Lower lobe of right lung (tissue), 2 donors: ENCODE measurements around the gene YJU2. TPM values are rescaled to one million over a fixed set of nuclear protein-coding genes. Genes with fewer than 3 reads are reported as not detected.

ENCODE experiments used
- ATAC-seq, 2 donors: fragments of 200-7000 bp; cut with Tn5 transposase; one replicate each; pipeline ENCODE4 v1.9.1; 2020 to 2022; ENCODE audit warnings: mild to moderate bottlenecking in 2 of 2, moderate library complexity in 2 of 2
- DNase-seq: peaks from one replicate; pipeline ENCODE4 v3.0.0-alpha.2; 2020
- H3K27ac ChIP-seq: fragments of 200-600 bp; one replicate; pipeline ENCODE4 v1.8.0; 2022
- H3K27me3 ChIP-seq: fragments of 200-600 bp; one replicate; pipeline ENCODE4 v1.8.0; 2022; ENCODE audit warnings: low read depth
- H3K36me3 ChIP-seq: fragments of 200-600 bp; one replicate; pipeline ENCODE4 v1.8.0; 2022; ENCODE audit warnings: mild to moderate bottlenecking
- H3K4me1 ChIP-seq: fragments of 200-600 bp; one replicate; pipeline ENCODE4 v1.8.0; 2022
- H3K4me3 ChIP-seq: fragments of 200-600 bp; one replicate; pipeline ENCODE4 v1.8.0; 2022; ENCODE audit warnings: mild to moderate bottlenecking
- H3K9me3 ChIP-seq: fragments of 200-600 bp; one replicate; pipeline ENCODE4 v1.8.0; 2022
- CTCF ChIP-seq: fragments of 200-600 bp; IDR thresholded peaks from one replicate; pipeline ENCODE4 v1.8.0; 2022; ENCODE audit warnings: antibody characterized with exemption, mild to moderate bottlenecking
- intact Hi-C: fragments of 100-400 bp; cut with DNase I; formaldehyde crosslinking; loops from one replicate; pipeline ENCODE4 v1.11.0; 2022
- total RNA-seq: library from RNA; stranded (reverse); fragmentation: NEBNext Ultra II Directional; extraction: Animal tissue kit (Norgen Biotek cat#: 25700); gene quantifications from one replicate; pipeline ENCODE4 v1.2.1, GENCODE V29; 2021
- donor health status: DM: no; HTN: yes; CAD: no; lungs with severe emphysema.

The YJU2 gene
- total RNA-seq, 1 donor from 2014 or later = 16.7 TPM

GRCh38 chr19:4304538-4305256 is 57.8 kb downstream of the YJU2 start, which contains the start of gene FSD1:
FSD1 (plus strand) TSS chr19:4304598; CDS start chr19:4304747, 149 bp downstream.
- no peak for ATAC-seq

DNA sequence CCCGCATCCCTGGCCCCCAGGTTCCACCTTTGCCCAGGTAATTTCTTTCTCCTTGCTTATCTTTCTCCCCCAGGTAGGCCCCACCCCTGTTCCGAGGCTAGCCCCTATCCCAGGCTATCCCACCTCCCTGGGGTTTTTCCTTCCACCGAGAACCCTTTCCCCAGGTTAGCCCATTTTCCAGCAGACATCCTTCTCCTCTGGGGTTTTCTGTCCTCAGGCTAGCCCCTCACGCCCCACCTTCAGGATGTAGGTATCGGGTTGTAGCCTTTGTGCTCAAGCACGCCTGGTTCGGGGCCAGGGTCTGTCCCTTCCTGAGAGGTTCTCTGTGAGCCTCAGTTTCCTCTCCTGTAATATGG is 58.4 kb downstream of the YJU2 start:
- TF ChIP-seq CTCF = no peak

More at GRCh38 chr19:4304538-4305256, 57.8 kb downstream of the YJU2 start, which contains the start of gene FSD1:
- intact Hi-C loops = no loop called here
- no peak for TF ChIP-seq CTCF
- H3K36me3 ChIP-seq = no peaks in the 10 kb centered on the region
- no peak within 1 kb of the TSS for H3K4me3 ChIP-seq
- no peak within 1 kb of the TSS for H3K27ac ChIP-seq
- peaks cover 23% of the 10 kb centered on the region for H3K27me3 ChIP-seq
- no peaks in the 10 kb centered on the region for H3K9me3 ChIP-seq
- no peak for DNase-seq
- no peaks in the 10 kb centered on the region for H3K4me1 ChIP-seq

GRCh38 chr19:4305659-4306058 is 58.8 kb downstream of the YJU2 start:
- DNase-seq = no peak
- intact Hi-C loops = no loop called here
- TF ChIP-seq CTCF = no peak
- H3K4me1 ChIP-seq = no peaks in the 10 kb centered on the region
- H3K36me3 ChIP-seq = no peaks in the 10 kb centered on the region
- no peak overlapping the region for H3K27ac ChIP-seq
- H3K27me3 ChIP-seq = peaks cover 23% of the 10 kb centered on the region
- H3K9me3 ChIP-seq = no peaks in the 10 kb centered on the region
- no peak overlapping the region for H3K4me3 ChIP-seq
- no peak for ATAC-seq

More for the DNA sequence above, 58.4 kb downstream of the YJU2 start:
- Histone ChIP-seq H3K27ac (no peak overlapping the region), H3K36me3 (no peaks in the 10 kb centered on the region), H3K27me3 (peaks cover 23% of the 10 kb centered on the region), H3K4me3 (no peak overlapping the region), H3K9me3 (no peaks in the 10 kb centered on the region), H3K4me1 (no peaks in the 10 kb centered on the region)
- no peak for DNase-seq
- intact Hi-C loops = no loop called here
- ATAC-seq = no peak

DNA sequence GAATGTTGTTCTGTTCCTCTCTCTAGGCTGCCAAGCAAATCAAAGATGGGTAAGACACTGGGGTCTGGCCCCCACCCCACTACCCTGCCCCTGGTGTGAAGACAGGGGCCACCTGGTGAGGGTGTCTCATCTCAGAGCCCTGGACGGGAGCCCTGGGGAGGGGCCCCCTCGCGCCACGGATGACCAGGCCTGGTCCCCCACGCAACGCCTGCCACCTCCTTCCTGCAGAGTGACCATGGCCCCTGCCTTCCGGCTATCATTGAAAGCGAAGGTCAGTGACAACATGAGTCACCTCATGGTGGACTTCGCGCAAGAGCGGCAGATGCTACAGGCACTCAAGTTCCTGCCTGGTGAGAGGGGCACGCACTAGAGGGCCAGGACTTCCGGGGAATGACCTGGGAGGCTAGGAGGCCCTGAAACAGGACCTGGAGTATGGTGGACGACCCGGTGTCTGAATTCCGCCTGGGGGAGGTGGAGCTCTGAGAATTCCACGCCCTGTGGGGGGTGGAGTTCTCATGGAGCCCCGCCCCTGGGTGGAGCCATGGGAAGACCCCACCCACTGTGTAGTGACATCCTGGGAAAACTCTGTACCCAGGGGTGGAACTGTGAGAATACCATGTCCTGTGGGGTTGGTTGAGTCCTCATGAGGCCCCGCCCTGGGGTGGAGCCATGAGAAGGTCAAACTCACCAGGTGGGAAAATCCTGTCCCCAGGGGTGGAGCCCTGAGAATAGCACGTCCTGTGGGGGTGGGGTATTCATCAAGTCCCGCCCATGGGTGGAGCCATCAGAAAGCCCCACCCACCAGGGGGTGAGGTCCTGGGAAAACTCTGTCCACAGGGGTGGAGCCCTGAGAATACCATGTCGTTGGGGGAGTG is 63.6 kb downstream of the YJU2 start:
- H3K4me1 ChIP-seq = no peaks in the 10 kb centered on the region
- TF ChIP-seq CTCF = no peak
- no peaks in the 10 kb centered on the region for H3K36me3 ChIP-seq
- ATAC-seq = peak; percentile 10 to 27
- H3K27ac ChIP-seq = no peak overlapping the region
- intact Hi-C loops = no loop called here
- H3K9me3 ChIP-seq = no peaks in the 10 kb centered on the region
- no peak for DNase-seq
- peaks cover 2% of the 10 kb centered on the region for H3K27me3 ChIP-seq
- H3K4me3 ChIP-seq = no peak overlapping the region

- Histone ChIP-seq H3K27me3 (no peaks in the 10 kb centered on the region), H3K36me3 (no peaks in the 10 kb centered on the region), H3K27ac (no peak overlapping the region), H3K4me3 (peak overlapping the region; percentile 21), H3K9me3 (no peaks in the 10 kb centered on the region), H3K4me1 (no peaks in the 10 kb centered on the region)
- no peak for DNase-seq
- no peak for TF ChIP-seq CTCF
- intact Hi-C loops = no loop called here
- no peak for ATAC-seq
Observed at GRCh38 chr19:4313847-4314490, 67.1 kb downstream of the YJU2 start.
